Gastrocnemius medialis (tissue), 4 donors: ENCODE data around the gene ACAP1.

Experiments used
- POLR2A ChIP-seq, 2 donors: fragments of 450-650 bp; IDR thresholded peaks; one replicate each; pipeline ENCODE4 v1.6.1; 2017; ENCODE audit warnings: antibody characterized with exemption in 2 of 2, mild to moderate bottlenecking in 2 of 2, moderate library complexity in 2 of 2
- TF ChIP-seq, protein P1 (sequence below), 5 experiments: fragments of 450-650 bp in 3 of 5; fragments of 200-600 bp in 2 of 5; sonication (generic) in 2 of 5; IDR thresholded peaks in 4 of 5; conservative IDR thresholded peaks in 1 of 5; 1 replicate in 4 of 5; 2 replicates in 1 of 5; pipeline ENCODE4 v1.5.1; 2016 to 2019; ENCODE audit warnings: antibody characterized with exemption in 5 of 5, mild to moderate bottlenecking in 3 of 5, moderate library complexity in 3 of 5

DNA sequence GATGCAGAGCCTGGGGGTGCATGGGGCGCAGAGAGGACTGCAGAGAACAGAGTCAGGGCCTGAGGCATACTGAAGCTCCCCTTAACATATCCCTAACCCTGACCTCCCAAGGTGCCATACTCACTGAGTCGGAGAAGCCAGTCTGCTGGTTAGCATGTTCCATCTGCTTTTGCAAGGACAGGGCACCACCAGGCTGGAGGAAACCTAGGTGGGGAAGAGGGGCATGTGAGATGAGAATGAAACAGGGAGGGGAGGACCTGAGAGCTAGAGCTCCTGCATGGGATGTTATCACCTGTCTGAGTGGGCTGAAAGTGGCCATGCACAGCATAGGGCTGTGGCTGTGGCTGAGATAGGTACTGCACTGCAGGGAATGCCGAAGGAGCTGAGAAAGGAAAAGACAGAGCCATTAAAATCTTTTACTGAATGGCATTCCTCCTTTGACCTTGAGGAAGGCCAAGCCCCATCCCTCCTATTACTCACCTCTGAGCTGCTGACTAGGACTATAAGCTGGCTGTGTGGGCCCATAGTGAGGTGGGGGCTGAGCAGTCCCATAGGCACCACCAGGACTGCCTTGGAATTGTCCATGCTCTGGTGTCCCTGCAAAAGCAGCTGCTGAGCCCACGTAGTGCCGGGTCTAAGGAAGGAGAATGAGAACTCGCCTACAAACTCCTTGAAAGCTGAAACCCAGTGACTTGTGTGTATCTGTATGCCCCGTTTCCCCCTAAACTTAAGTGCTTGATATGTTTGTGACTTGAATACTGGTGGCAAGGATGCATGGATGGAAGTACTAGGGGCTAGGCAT is 23.0 kb upstream of the ACAP1 start:
- TF ChIP-seq, protein P1, sequence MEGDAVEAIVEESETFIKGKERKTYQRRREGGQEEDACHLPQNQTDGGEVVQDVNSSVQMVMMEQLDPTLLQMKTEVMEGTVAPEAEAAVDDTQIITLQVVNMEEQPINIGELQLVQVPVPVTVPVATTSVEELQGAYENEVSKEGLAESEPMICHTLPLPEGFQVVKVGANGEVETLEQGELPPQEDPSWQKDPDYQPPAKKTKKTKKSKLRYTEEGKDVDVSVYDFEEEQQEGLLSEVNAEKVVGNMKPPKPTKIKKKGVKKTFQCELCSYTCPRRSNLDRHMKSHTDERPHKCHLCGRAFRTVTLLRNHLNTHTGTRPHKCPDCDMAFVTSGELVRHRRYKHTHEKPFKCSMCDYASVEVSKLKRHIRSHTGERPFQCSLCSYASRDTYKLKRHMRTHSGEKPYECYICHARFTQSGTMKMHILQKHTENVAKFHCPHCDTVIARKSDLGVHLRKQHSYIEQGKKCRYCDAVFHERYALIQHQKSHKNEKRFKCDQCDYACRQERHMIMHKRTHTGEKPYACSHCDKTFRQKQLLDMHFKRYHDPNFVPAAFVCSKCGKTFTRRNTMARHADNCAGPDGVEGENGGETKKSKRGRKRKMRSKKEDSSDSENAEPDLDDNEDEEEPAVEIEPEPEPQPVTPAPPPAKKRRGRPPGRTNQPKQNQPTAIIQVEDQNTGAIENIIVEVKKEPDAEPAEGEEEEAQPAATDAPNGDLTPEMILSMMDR (IDR thresholded peaks at IDR 0.05 in 4 of 5, conservative IDR thresholded peaks at IDR 0.05 in 1 of 5), result no peak
- no peak for TF ChIP-seq POLR2A (IDR thresholded peaks at IDR 0.05)
